B cell (primary cell): ENCODE data around the gene CREBBP. TPM values are rescaled to one million over a fixed set of nuclear protein-coding genes. Genes with fewer than 3 reads are reported as not detected.

Experiments
- ATAC-seq: fragments of 200-7000 bp; cut with Tn5 transposase; one replicate; pipeline ENCODE4 v1.10.0; 2021; ENCODE audit warnings: low read depth, mild to moderate bottlenecking, moderate number of reproducible peaks, moderate library complexity
- CTCF ChIA-PET: fragments of 350-600 bp; sonication (Branson Sonifier 250); formaldehyde crosslinking; loops from one replicate; lab custom pipeline; 2021; ENCODE audit warnings: antibody characterized with exemption, inconsistent platforms; lab: Charles Lee
- POLR2A ChIA-PET: fragments of 350-600 bp; sonication (Branson Sonifier 250); formaldehyde crosslinking; loops from one replicate; lab custom pipeline; 2021; ENCODE audit warnings: antibody characterized with exemption; lab: Charles Lee
- DNase-seq: peaks from one replicate; pipeline ENCODE4 v3.0.0; 2013
- H2AFZ ChIP-seq: 2 replicates; pipeline ENCODE4 v1.6.1; 2012; ENCODE audit warnings: mild to moderate bottlenecking, low read depth, low read length; ENCODE audit not compliant: insufficient read depth, poor library complexity, severe bottlenecking
- H3K27ac ChIP-seq, 2 donors: 1 replicate in 1 of 2; 2 replicates in 1 of 2; pipeline ENCODE4 v1.5.1; 2012 to 2013; ENCODE audit warnings: low read length in 2 of 2, mild to moderate bottlenecking in 2 of 2, moderate library complexity in 1 of 2
- H3K27me3 ChIP-seq, 4 experiments: fragments of 200-600 bp in 1 of 4; sonication (generic) in 1 of 4; replicated peaks in 1 of 4; 1 replicate in 2 of 4; 2 replicates in 2 of 4; pipeline versions ENCODE4 v1.6.1 to v1.7.0; 2013 to 2016; ENCODE audit warnings: low read length in 3 of 4, mild to moderate bottlenecking in 2 of 4, mixed read lengths in 1 of 4, moderate library complexity in 1 of 4; ENCODE audit not compliant: insufficient read depth in 4 of 4, control insufficient read depth in 3 of 4; ENCODE audit errors: control extremely low read depth in 1 of 4
- H3K36me3 ChIP-seq, 2 experiments: replicated peaks in 1 of 2; 1 replicate in 1 of 2; 2 replicates in 1 of 2; pipeline versions ENCODE4 v1.6.1 to v1.7.1; 2013; ENCODE audit warnings: low read length in 1 of 2; ENCODE audit not compliant: insufficient read depth in 2 of 2, control insufficient read depth in 1 of 2; ENCODE audit errors: control extremely low read depth in 1 of 2, extremely low read depth in 1 of 2
- H3K4me1 ChIP-seq, 2 donors: fragments of 200-600 bp in 1 of 2; sonication (generic) in 1 of 2; 1 replicate in 1 of 2; 2 replicates in 1 of 2; pipeline versions ENCODE4 v1.5.1 to v1.6.1; 2013 to 2017; ENCODE audit warnings: low read length in 2 of 2; ENCODE audit not compliant: control insufficient read depth in 2 of 2, insufficient read depth in 2 of 2
- H3K4me2 ChIP-seq: replicated peaks from 2 replicates; pipeline ENCODE3; 2012; ENCODE audit warnings: mild to moderate bottlenecking, low read depth, low read length; ENCODE audit not compliant: poor library complexity, severe bottlenecking
- H3K4me3 ChIP-seq, 5 experiments: fragments of 200-600 bp in 1 of 5; sonication (generic) in 1 of 5; 1 replicate in 3 of 5; 2 replicates in 2 of 5; pipeline versions ENCODE4 v1.5.1 to v1.7.0; 2011 to 2016; ENCODE audit warnings: low read length in 4 of 5, mild to moderate bottlenecking in 4 of 5, low read depth in 2 of 5, control low read depth in 1 of 5, moderate library complexity in 1 of 5; ENCODE audit not compliant: insufficient read depth in 1 of 5; ENCODE audit errors: control extremely low read depth in 1 of 5, extremely low read depth in 1 of 5
- H3K79me2 ChIP-seq: fragments of 200-600 bp; sonication (generic); one replicate; pipeline ENCODE4 v1.6.0; 2016; ENCODE audit warnings: low read length; ENCODE audit not compliant: control insufficient read depth, insufficient read depth
- H3K9ac ChIP-seq: fragments of 200-600 bp; sonication (generic); 2 replicates; pipeline ENCODE4 v1.6.1; 2017; ENCODE audit warnings: mild to moderate bottlenecking, low read length, moderate library complexity
- H3K9me3 ChIP-seq, 3 donors: one replicate each; pipeline versions ENCODE4 v1.6.1 to v1.7.1; 2013; ENCODE audit warnings: low read length in 2 of 3; ENCODE audit not compliant: control insufficient read depth in 2 of 3, insufficient read depth in 1 of 3; ENCODE audit errors: control extremely low read depth in 1 of 3
- H4K20me1 ChIP-seq: 2 replicates; pipeline ENCODE4 v1.6.0; 2012; ENCODE audit warnings: mild to moderate bottlenecking, low read length; ENCODE audit not compliant: insufficient read depth, control insufficient read depth, poor library complexity, severe bottlenecking
- H3K27ac Mint-ChIP-seq: one replicate; pipeline ENCODE4 v1.8.0; 2021; ENCODE audit warnings: mixed read lengths
- H3K27me3 Mint-ChIP-seq: one replicate; pipeline ENCODE4 v1.8.0; 2021; ENCODE audit warnings: mixed read lengths
- H3K4me1 Mint-ChIP-seq: one replicate; pipeline ENCODE4 v1.8.0; 2021; ENCODE audit warnings: mixed read lengths
- H3K4me3 Mint-ChIP-seq: one replicate; pipeline ENCODE4 v1.8.0; 2021; ENCODE audit warnings: mixed read lengths
- H3K9me3 Mint-ChIP-seq: one replicate; pipeline ENCODE4 v1.8.0; 2022; ENCODE audit warnings: mixed read lengths; ENCODE audit not compliant: insufficient read depth
- CTCF ChIP-seq: fragments of 200-600 bp; IDR thresholded peaks from one replicate; pipeline ENCODE4 v1.8.0; 2022; ENCODE audit warnings: antibody characterized with exemption, mild to moderate bottlenecking
- EZH2 ChIP-seq: IDR thresholded peaks from 2 replicates; pipeline ENCODE4 v1.6.1; 2012; ENCODE audit warnings: borderline replicate concordance, low read depth, mild to moderate bottlenecking, moderate library complexity, low read length; ENCODE audit not compliant: insufficient read depth, poor library complexity, severe bottlenecking
- WGBS: methylation state at CpG from one replicate; pipeline ENCODE4 v1.1.5; 2013; ENCODE audit warnings: missing lambda C conversion rate; ENCODE audit not compliant: insufficient coverage; 5-methylcytosine and 5-hydroxymethylcytosine counted together
- intact Hi-C: fragments of 100-400 bp; cut with micrococcal nuclease; formaldehyde crosslinking; loops from one replicate; pipeline ENCODE4 v1.10.0; 2022
- polyA plus RNA-seq: library from polyadenylated mRNA; depleted of rRNA; stranded (reverse); fragments of >200 nt; gene quantifications from 2 replicates; pipeline ENCODE4 v1.2.3, GENCODE V29; 2012
- total RNA-seq, 2 donors: library from RNA; stranded (reverse); fragments of 120-200 nt in 1 of 2; gene quantifications; 1 replicate in 1 of 2; 2 replicates in 1 of 2; pipeline versions ENCODE4 v1.2.3 to v1.2.4, GENCODE V29; 2013 to 2022

Gene CREBBP
- total and polyA plus RNA-seq, 2 donors (not counting 1 experiment from before 2014, with no cell fraction given), result 27.6 to 206 TPM

GRCh38 chr16:3782566-3782965, 97.9 kb downstream of the CREBBP start:
- H3K27ac ChIP-seq, result no peak overlapping the region
- H3K9me3 Mint-ChIP-seq, result no peaks in the 10 kb centered on the region
- H3K9me3 ChIP-seq, result no peaks in the 10 kb centered on the region
- 100% methylated on average over 3 of the region's 7 CpGs for WGBS
- intact Hi-C loops, result no loop called here
- TF ChIP-seq EZH2 (no peak), CTCF (no peak)
- no peaks in the 10 kb centered on the region for H3K27me3 ChIP-seq
- H3K9ac ChIP-seq, result no peak overlapping the region
- peaks cover 8% of the 10 kb centered on the region for H3K4me1 Mint-ChIP-seq
- H3K4me3 ChIP-seq, result no peak overlapping the region
- ChIA-PET POLR2A (interaction anchor here (0.6 kb wide), 1 partner anchor 77 kb away, joined by 3 read pairs; no protein-coding TSS in a partner anchor), CTCF (interaction anchor here (1.2 kb wide), 1 partner anchor 96 kb away, joined by 4 read pairs; no protein-coding TSS in a partner anchor)
- H3K4me2 ChIP-seq, result no peak overlapping the region
- H3K79me2 ChIP-seq, result peaks cover 51% of the 10 kb centered on the region
- no peak for ATAC-seq
- H3K4me1 ChIP-seq, result no peaks in the 10 kb centered on the region
- no peak overlapping the region for H3K4me3 Mint-ChIP-seq
- H4K20me1 ChIP-seq, result peaks cover 70% of the 10 kb centered on the region
- DNase-seq, result no peak
- no peak overlapping the region for H3K27ac Mint-ChIP-seq
- H3K36me3 ChIP-seq, result peaks cover 4 to 92% of the 10 kb centered on the region in 2 experiments
- no peak overlapping the region for H2AFZ ChIP-seq
- H3K27me3 Mint-ChIP-seq, result no peaks in the 10 kb centered on the region

- peaks cover 5% of the 10 kb centered on the region for H3K4me1 Mint-ChIP-seq
- ChIA-PET CTCF (interaction anchor here (0.6 to 1.2 kb wide), 3 partner anchors 95 to 1920 kb away, joined by 3 to 4 read pairs (median 3); no protein-coding TSS in a partner anchor), POLR2A (no interaction called here)
- WGBS, result no CpG with 5 or more reads among the region's 4 CpGs
- Histone ChIP-seq H3K9me3 (no peaks in the 10 kb centered on the region), H3K4me3 (no peak overlapping the region), H3K4me1 (no peaks in the 10 kb centered on the region), H3K9ac (no peak overlapping the region), H3K79me2 (peaks cover 40% of the 10 kb centered on the region), H3K27me3 (no peaks in the 10 kb centered on the region), H3K36me3 (peaks cover 3 to 87% of the 10 kb centered on the region in 2 experiments), H2AFZ (no peak overlapping the region), H3K27ac (no peak overlapping the region), H3K4me2 (no peak overlapping the region), H4K20me1 (peaks cover 67% of the 10 kb centered on the region)
- no peaks in the 10 kb centered on the region for H3K9me3 Mint-ChIP-seq
- no peak for TF ChIP-seq CTCF
- TF ChIP-seq EZH2, result no peak
- no peak overlapping the region for H3K27ac Mint-ChIP-seq
- intact Hi-C loops, result no loop called here
- no peak overlapping the region for H3K4me3 Mint-ChIP-seq
- DNase-seq (no peak), ATAC-seq (no peak)
- H3K27me3 Mint-ChIP-seq, result no peaks in the 10 kb centered on the region
These were observed 99.1 kb downstream of the CREBBP start for GRCh38 chr16:3781421-3781820.
